ENCODE results near the gene SNX32.

DNA sequence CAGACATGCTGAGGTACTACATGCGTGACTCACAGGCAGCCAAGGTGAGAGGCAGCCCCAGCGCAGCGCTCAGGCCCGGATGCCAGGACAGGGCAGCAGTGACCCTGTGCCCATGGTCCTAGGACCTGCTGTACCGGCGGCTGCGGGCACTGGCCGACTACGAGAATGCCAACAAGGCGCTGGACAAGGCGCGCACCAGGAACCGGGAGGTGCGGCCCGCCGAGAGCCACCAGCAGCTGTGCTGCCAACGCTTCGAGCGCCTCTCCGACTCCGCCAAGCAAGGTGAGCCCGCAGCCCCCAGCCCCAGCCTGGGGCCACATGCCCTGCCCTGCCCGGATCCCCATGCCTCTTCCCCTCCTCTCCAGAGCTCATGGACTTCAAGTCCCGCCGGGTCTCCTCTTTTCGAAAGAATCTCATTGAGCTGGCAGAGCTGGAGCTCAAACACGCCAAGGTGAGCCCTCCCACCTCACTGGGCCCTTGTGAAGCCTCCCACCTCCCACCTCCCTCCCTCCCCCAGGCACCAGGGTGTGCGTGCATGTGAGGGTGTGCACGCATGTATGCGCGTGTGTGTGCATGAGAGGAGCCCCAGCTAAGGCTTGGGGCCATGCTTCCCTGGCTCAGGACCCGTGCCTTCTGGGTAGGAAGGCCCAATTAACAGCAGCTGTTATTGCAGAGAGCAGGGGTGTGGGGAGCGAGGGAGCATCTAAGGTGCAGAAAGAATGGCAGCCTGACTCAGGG, 18.9 kb downstream of the SNX32 start:
- TF ChIP-seq, protein P1, sequence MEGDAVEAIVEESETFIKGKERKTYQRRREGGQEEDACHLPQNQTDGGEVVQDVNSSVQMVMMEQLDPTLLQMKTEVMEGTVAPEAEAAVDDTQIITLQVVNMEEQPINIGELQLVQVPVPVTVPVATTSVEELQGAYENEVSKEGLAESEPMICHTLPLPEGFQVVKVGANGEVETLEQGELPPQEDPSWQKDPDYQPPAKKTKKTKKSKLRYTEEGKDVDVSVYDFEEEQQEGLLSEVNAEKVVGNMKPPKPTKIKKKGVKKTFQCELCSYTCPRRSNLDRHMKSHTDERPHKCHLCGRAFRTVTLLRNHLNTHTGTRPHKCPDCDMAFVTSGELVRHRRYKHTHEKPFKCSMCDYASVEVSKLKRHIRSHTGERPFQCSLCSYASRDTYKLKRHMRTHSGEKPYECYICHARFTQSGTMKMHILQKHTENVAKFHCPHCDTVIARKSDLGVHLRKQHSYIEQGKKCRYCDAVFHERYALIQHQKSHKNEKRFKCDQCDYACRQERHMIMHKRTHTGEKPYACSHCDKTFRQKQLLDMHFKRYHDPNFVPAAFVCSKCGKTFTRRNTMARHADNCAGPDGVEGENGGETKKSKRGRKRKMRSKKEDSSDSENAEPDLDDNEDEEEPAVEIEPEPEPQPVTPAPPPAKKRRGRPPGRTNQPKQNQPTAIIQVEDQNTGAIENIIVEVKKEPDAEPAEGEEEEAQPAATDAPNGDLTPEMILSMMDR (optimal IDR thresholded peaks at IDR 0.05 in 1 of 3, IDR thresholded peaks at IDR 0.05 in 1 of 3, conservative IDR thresholded peaks at IDR 0.05 in 1 of 3; ENCODE audit: extremely low read depth in 1 of 3, insufficient read depth in 2 of 3, low read length in 3 of 3) = no peak
- no peak for TF ChIP-seq EZH2 (IDR thresholded peaks at IDR 0.05; ENCODE audit: low read length)

Data from keratinocyte (primary cell).